ENCODE results near the gene MTHFD1L.

- TF ChIP-seq CTCF (conservative IDR thresholded peaks at IDR 0.05) (no peak), ZFX (IDR thresholded peaks at IDR 0.05) (no peak)
These were observed 245.0 kb downstream of the MTHFD1L start for GRCh38 chr6:151110576-151110905.

All from C4-2B (cell line).